H1 (cell line): ENCODE data around the gene RPL3. TPM values are rescaled to one million over a fixed set of nuclear protein-coding genes. Genes with fewer than 3 reads are reported as not detected.
"Not testable (repeated sequence)": the region's sequence is repeated elsewhere in the genome, so short reads cannot be mapped to it uniquely, and the experiment has no call there.

ENCODE experiments used
- CTCF ChIA-PET: fragments of 300-600 bp; sonication (Branson Sonifier 250); formaldehyde crosslinking; loops from one replicate; lab custom pipeline; 2021; ENCODE audit not compliant: partially characterized antibody; lab: Charles Lee
- POLR2A ChIA-PET: fragments of 300-600 bp; sonication (Branson Sonifier 250); formaldehyde crosslinking; loops from one replicate; lab custom pipeline; 2021; ENCODE audit warnings: inconsistent platforms; ENCODE audit not compliant: partially characterized antibody; lab: Charles Lee
- DNase-seq, 2 experiments: peaks; one replicate each; pipeline versions ENCODE4 v3.0.0 to v3.0.0-alpha.2; 2010 to 2022; ENCODE audit warnings: low spot score in 2 of 2, low read depth in 1 of 2, mixed read lengths in 1 of 2
- FAIRE-seq: peaks from 2 replicates; lab custom pipeline; 2011; peaks lifted over from hg19 to GRCh38; lab: Jason Lieb, UNC
- H2AFZ ChIP-seq: 2 replicates; pipeline ENCODE4 v1.8.1; 2012; ENCODE audit warnings: low read length, inconsistent platforms
- H2AK5ac ChIP-seq: 2 replicates; pipeline ENCODE4 v1.6.1; 2013; ENCODE audit warnings: low read depth, low read length
- H2BK120ac ChIP-seq: replicated peaks from 2 replicates; pipeline ENCODE3; 2013; ENCODE audit warnings: low read depth, low read length, inconsistent platforms
- H2BK12ac ChIP-seq: 2 replicates; pipeline ENCODE4 v1.6.1; 2013; ENCODE audit warnings: low read depth, low read length
- H2BK15ac ChIP-seq: 2 replicates; pipeline ENCODE4 v1.6.1; 2013; ENCODE audit warnings: low read length
- H2BK20ac ChIP-seq: 2 replicates; pipeline ENCODE4 v1.6.1; 2013; ENCODE audit warnings: low read length
- H2BK5ac ChIP-seq: 2 replicates; pipeline ENCODE4 v1.6.1; 2013; ENCODE audit warnings: low read depth, low read length
- H3K14ac ChIP-seq: 2 replicates; pipeline ENCODE4 v1.6.1; 2013; ENCODE audit warnings: inconsistent platforms; ENCODE audit not compliant: insufficient read length
- H3K18ac ChIP-seq: 2 replicates; pipeline ENCODE4 v1.6.1; 2013; ENCODE audit warnings: low read length; ENCODE audit errors: extremely low read depth
- H3K23ac ChIP-seq: 2 replicates; pipeline ENCODE4 v1.6.1; 2013; ENCODE audit warnings: inconsistent platforms; ENCODE audit not compliant: insufficient read length
- H3K23me2 ChIP-seq: 2 replicates; pipeline ENCODE4 v1.6.1; 2013; ENCODE audit warnings: low read depth, low read length
- H3K27ac ChIP-seq: 2 replicates; pipeline ENCODE4 v1.6.1; 2011; ENCODE audit warnings: low read depth, low read length, inconsistent platforms
- H3K27me3 ChIP-seq, 4 experiments: replicated peaks in 1 of 4; 1 replicate in 1 of 4; 2 replicates in 3 of 4; pipeline versions ENCODE4 v1.6.1 to v1.8.1; 2011 to 2013; ENCODE audit warnings: low read length in 3 of 4, mild to moderate bottlenecking in 3 of 4, inconsistent platforms in 2 of 4, mixed read lengths in 2 of 4, moderate library complexity in 1 of 4; ENCODE audit not compliant: control insufficient read depth in 3 of 4, insufficient read depth in 3 of 4; ENCODE audit errors: extremely low read depth in 1 of 4
- H3K36me3 ChIP-seq, 4 experiments: 2 replicates each; pipeline versions ENCODE4 v1.6.1 to v1.8.1; 2011 to 2013; ENCODE audit warnings: mild to moderate bottlenecking in 4 of 4, low read length in 3 of 4, moderate library complexity in 2 of 4, control low read depth in 1 of 4, inconsistent platforms in 1 of 4; ENCODE audit not compliant: insufficient read depth in 4 of 4, control insufficient read depth in 2 of 4
- H3K4ac ChIP-seq: replicated peaks from 2 replicates; pipeline ENCODE3; 2013; ENCODE audit warnings: low read length, low read depth, mixed read lengths, inconsistent platforms; ENCODE audit not compliant: insufficient read length
- H3K4me1 ChIP-seq, 4 experiments: replicated peaks in 1 of 4; 1 replicate in 1 of 4; 2 replicates in 3 of 4; pipeline versions ENCODE4 v1.6.1 to v1.8.1; 2011 to 2013; ENCODE audit warnings: low read length in 3 of 4, inconsistent platforms in 2 of 4, mixed read lengths in 1 of 4; ENCODE audit not compliant: insufficient read depth in 4 of 4, control insufficient read depth in 3 of 4
- H3K4me2 ChIP-seq, 2 experiments: 2 replicates each; pipeline versions ENCODE4 v1.6.1 to v1.8.1; 2011 to 2013; ENCODE audit warnings: low read depth in 2 of 2, low read length in 2 of 2, control low read depth in 1 of 2, inconsistent platforms in 1 of 2, mild to moderate bottlenecking in 1 of 2; ENCODE audit not compliant: insufficient read depth in 1 of 2
- H3K4me3 ChIP-seq, 4 experiments: fragments of 200-600, 300-600 bp in 1 of 4; sonication (generic), shearing (Covaris generic), sonication (Bioruptor Twin) in 1 of 4; 2 replicates each; pipeline versions ENCODE4 v1.5.1 to v1.8.1; 2011 to 2016; ENCODE audit warnings: low read length in 4 of 4, low read depth in 3 of 4, control low read depth in 2 of 4, inconsistent platforms in 2 of 4, mild to moderate bottlenecking in 2 of 4, mixed read lengths in 1 of 4, moderate library complexity in 1 of 4; ENCODE audit not compliant: insufficient read depth in 2 of 4; ENCODE audit errors: extremely low read depth in 1 of 4
- H3K56ac ChIP-seq: replicated peaks from 2 replicates; pipeline ENCODE3; 2013; ENCODE audit warnings: low read depth, mild to moderate bottlenecking, mixed read lengths, low read length, inconsistent platforms; ENCODE audit not compliant: insufficient read length
- H3K79me1 ChIP-seq: 2 replicates; pipeline ENCODE4 v1.6.1; 2013; ENCODE audit warnings: low read depth, low read length, control low read depth
- H3K79me2 ChIP-seq, 2 experiments: 2 replicates each; pipeline versions ENCODE4 v1.6.1 to v1.8.1; 2012 to 2013; ENCODE audit warnings: low read length in 2 of 2, mild to moderate bottlenecking in 2 of 2, inconsistent platforms in 1 of 2; ENCODE audit not compliant: insufficient read depth in 2 of 2, control insufficient read depth in 1 of 2
- H3K9ac ChIP-seq, 4 experiments: replicated peaks in 1 of 4; 1 replicate in 1 of 4; 2 replicates in 3 of 4; pipeline versions ENCODE4 v1.6.1 to v1.8.1; 2011 to 2013; ENCODE audit warnings: low read depth in 3 of 4, low read length in 3 of 4, control low read depth in 2 of 4, mild to moderate bottlenecking in 2 of 4, moderate library complexity in 2 of 4, inconsistent platforms in 1 of 4; ENCODE audit errors: extremely low read depth in 1 of 4
- H3K9me3 ChIP-seq, 2 experiments: 2 replicates each; pipeline versions ENCODE4 v1.6.1 to v1.8.1; 2012 to 2013; ENCODE audit warnings: mild to moderate bottlenecking in 2 of 2, moderate library complexity in 2 of 2, control low read depth in 1 of 2, inconsistent platforms in 1 of 2, low read depth in 1 of 2, low read length in 1 of 2, mixed read lengths in 1 of 2; ENCODE audit not compliant: insufficient read depth in 2 of 2
- H4K20me1 ChIP-seq, 2 experiments: replicated peaks in 1 of 2; 2 replicates each; pipeline versions ENCODE3 to v1.8.1; 2011 to 2013; ENCODE audit warnings: inconsistent platforms in 2 of 2, low read length in 2 of 2, mild to moderate bottlenecking in 1 of 2; ENCODE audit not compliant: insufficient read depth in 2 of 2, control insufficient read depth in 1 of 2
- H4K5ac ChIP-seq: 2 replicates; pipeline ENCODE4 v1.6.1; 2013; ENCODE audit warnings: low read length, low read depth, mixed read lengths, inconsistent platforms; ENCODE audit not compliant: insufficient read length
- H4K8ac ChIP-seq: 2 replicates; pipeline ENCODE4 v1.8.0; 2013; ENCODE audit warnings: mild to moderate bottlenecking, moderate library complexity, low read length, inconsistent platforms; ENCODE audit not compliant: insufficient read depth; ENCODE audit errors: extremely low read depth
- H4K91ac ChIP-seq: replicated peaks from 2 replicates; pipeline ENCODE3; 2013; ENCODE audit warnings: low read length, mixed read lengths, inconsistent platforms; ENCODE audit not compliant: insufficient read length
- NRF1 ChIP-seq: IDR thresholded peaks from 2 replicates; pipeline ENCODE4 v1.6.1; 2011; ENCODE audit warnings: mild to moderate bottlenecking, low read depth, low read length, improper control_type of control experiment
- PHF8 ChIP-seq: fragments of 200-600 bp; sonication (generic); conservative IDR thresholded peaks from 2 replicates; pipeline ENCODE4 v1.7.1; 2012; ENCODE audit warnings: low read depth, mild to moderate bottlenecking, inconsistent platforms, low read length, moderate library complexity
- WGBS, 2 experiments: shearing (Covaris generic) in 1 of 2; methylation state at CpG; one replicate each; pipeline versions ENCODE4 v1.1.6 to v1.1.7; 2013 to 2015; ENCODE audit warnings: low lambda C conversion rate in 2 of 2, mixed read lengths in 2 of 2, inconsistent platforms in 1 of 2, low coverage in 1 of 2, missing lambda C conversion rate in 1 of 2; ENCODE audit not compliant: insufficient replicate concordance in 2 of 2, insufficient coverage in 1 of 2, insufficient read length in 1 of 2; ENCODE audit errors: extremely low coverage in 1 of 2, missing lambda C conversion rate in 1 of 2; 5-methylcytosine and 5-hydroxymethylcytosine counted together
- polyA plus RNA-seq, 7 experiments: library from polyadenylated mRNA; depleted of rRNA in 3 of 7; stranded (reverse) in 5 of 7; unstranded in 2 of 7; fragments of >200 nt in 5 of 7; fragments of 200-250 nt in 2 of 7; gene quantifications; 1 replicate in 5 of 7; 2 replicates in 1 of 7; 4 replicates in 1 of 7; pipeline versions ENCODE4 v1.2.1 to v1.2.3, GENCODE V29; 2011 to 2013; ENCODE audit warnings: missing spikeins in 2 of 7, mixed read lengths in 2 of 7
- total RNA-seq: library from RNA; stranded (reverse); fragmentation: NEBNext Ultra II Directional; extraction: Animal tissue kit (Norgen Biotek cat#: 25700); gene quantifications from 2 replicates; pipeline ENCODE4 v1.2.1, GENCODE V29; 2021

Gene RPL3
- total and polyA plus RNA-seq, 2 of the 8 experiments (the other 6 are each of a cell fraction or from before 2014, with no cell fraction given), result 2,865 to 5,466 TPM

GRCh38 chr22:39341179-39341578 lies 21.8 kb upstream of the RPL3 start (continued):
- TF ChIP-seq PHF8, result no peak
- TF ChIP-seq NRF1, result no peak

- H3K23ac ChIP-seq, H2BK15ac ChIP-seq, H4K5ac ChIP-seq, H3K27me3 ChIP-seq, H3K4me1 ChIP-seq, H2BK120ac ChIP-seq, H2AK5ac ChIP-seq, H2AFZ ChIP-seq, H2BK5ac ChIP-seq, H3K4ac ChIP-seq, H3K14ac ChIP-seq, H4K8ac ChIP-seq, H3K36me3 ChIP-seq, H2BK20ac ChIP-seq, FAIRE-seq, H3K27ac ChIP-seq, H4K91ac ChIP-seq, H3K56ac ChIP-seq, H3K23me2 ChIP-seq, H3K9me3 ChIP-seq, DNase-seq, H4K20me1 ChIP-seq, H3K4me3 ChIP-seq, H3K4me2 ChIP-seq, H3K18ac ChIP-seq, H3K79me2 ChIP-seq, H3K79me1 ChIP-seq, H3K9ac ChIP-seq, H2BK12ac ChIP-seq: not testable (repeated sequence)
- ChIA-PET POLR2A (interaction anchor here (20.6 kb wide), 1 partner anchor 22 kb away, joined by 472 read pairs; the partner anchor contains the start of gene RPL3), CTCF (interaction anchor here (1.0 to 8.1 kb wide), 4 partner anchors 9 to 45 kb away, joined by 3 to 110 read pairs (median 4); no protein-coding TSS in a partner anchor)
- 85% methylated on average over 7 of the region's 7 CpGs; no CpG with 5 or more reads in 1 of the 2 experiments for WGBS, 2 experiments
These were observed 20.4 kb upstream of the RPL3 start for GRCh38 chr22:39339775-39340174.
